HK-2 (cell line): ENCODE results near the gene CTTN.

ENCODE experiments used
- DNase-seq: peaks from one replicate; pipeline ENCODE4 v3.0.0-alpha.2; 2018; ENCODE audit not compliant: unreplicated experiment

The CTTN gene

GRCh38 chr11:70428701-70429427 is 30.5 kb downstream of the CTTN start:
- no peak for DNase-seq

DNA sequence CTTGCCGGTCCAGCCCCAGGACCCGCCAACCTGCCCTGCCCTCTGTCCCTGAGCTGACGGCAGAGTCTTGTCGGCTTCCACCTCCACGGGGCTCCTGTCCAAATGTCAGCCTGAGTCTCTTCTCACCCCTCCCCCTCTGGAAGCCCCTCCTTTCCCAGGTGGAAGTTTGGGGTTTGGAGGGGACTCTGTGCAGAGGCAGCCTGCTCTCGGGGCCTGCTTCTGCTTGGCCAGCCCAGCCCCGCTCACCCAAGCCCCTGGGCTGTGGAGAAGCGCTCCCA is 31.0 kb downstream of the CTTN start:
- DNase-seq, result no peak

DNA sequence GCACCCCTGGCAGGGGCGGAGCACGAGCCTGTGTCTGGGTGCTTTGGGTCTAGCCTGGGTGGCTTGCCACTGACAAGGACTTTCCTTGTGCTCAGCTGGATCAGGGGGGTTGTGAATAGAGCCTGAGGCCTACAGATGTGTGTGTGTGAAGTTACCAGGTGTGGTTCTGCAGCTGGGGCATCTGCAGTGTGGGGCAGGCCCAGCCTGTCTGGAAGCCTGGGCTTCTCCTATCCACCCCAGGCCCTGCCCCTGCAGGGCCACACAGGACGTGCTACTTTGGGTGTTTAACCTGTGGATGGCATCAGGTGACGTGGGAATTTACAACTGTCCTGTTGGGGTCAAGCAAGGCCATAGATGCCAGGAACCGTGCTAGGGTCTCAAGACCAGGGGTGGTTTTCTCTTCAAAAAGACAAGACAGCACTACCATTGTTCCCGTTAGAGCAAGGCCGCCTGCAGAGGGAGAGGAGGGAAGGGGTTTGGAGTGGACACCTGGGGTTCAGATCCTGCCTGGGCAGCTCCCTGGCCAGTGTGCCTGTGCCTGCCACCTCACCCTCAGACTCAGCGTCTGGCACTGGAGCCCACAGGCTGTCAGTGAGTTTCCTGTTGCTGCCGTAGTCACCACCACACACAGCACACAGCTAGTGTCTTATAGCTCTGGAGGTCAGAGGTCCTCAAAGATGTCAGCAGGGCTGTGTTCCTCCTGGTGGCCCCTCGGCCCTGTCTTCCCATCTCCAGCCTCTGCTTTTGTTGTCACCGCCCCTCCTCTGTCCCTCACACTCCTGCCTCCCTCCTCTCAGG is 31.6 kb downstream of the CTTN start:
- no peak for DNase-seq

GRCh38 chr11:70430671-70431574 is 32.6 kb downstream of the CTTN start:
- DNase-seq, result no peak

DNA sequence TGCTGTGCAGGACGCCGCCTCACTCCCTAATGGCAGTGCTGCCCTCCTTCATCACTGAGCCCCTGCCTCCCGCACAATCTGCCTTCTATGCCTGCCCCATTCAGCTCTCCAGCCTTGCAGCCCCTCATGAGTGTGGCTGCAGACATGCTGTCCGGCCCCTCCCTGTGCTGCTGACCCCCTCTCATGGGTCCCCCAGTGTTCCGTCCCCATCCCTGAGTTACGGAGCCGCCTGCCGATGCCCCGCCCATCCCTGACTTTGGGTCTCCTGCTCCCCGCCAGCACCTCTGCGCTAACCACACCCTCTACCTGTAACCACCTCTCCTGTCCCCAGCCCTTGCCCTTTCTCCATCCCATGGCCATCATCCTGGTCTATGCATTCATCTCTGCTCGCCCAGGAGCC is 33.3 kb downstream of the CTTN start:
- DNase-seq, result no peak

DNA sequence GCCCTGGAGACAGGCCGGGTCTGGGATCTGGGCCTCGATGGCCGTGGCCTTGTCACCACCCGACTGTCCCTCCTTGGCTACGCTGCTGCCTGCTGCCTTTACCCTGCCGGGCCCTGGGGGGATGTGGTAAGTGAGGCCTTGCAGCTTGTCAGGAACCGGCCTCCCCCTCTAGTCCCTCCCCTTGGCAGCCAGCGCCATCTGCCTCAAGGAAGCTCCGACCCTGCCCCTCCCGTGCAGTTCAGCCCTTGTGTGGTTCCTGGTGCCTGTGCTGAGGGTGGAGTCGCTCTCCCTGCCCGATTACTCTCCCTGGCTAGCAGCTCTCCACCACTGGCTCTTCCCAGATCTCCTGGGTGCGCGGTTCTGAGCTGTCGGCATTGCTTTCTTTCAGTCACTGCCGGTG is 33.7 kb downstream of the CTTN start:
- no peak for DNase-seq

GRCh38 chr11:70432580-70432979 is 34.3 kb downstream of the CTTN start:
- no peak for DNase-seq

- DNase-seq, result no peak
Measured at GRCh38 chr11:70433038-70433437, 34.7 kb downstream of the CTTN start.

GRCh38 chr11:70433526-70433925 is 35.2 kb downstream of the CTTN start:
- no peak for DNase-seq

GRCh38 chr11:70433966-70434812 is 35.9 kb downstream of the CTTN start:
- no peak for DNase-seq

DNA sequence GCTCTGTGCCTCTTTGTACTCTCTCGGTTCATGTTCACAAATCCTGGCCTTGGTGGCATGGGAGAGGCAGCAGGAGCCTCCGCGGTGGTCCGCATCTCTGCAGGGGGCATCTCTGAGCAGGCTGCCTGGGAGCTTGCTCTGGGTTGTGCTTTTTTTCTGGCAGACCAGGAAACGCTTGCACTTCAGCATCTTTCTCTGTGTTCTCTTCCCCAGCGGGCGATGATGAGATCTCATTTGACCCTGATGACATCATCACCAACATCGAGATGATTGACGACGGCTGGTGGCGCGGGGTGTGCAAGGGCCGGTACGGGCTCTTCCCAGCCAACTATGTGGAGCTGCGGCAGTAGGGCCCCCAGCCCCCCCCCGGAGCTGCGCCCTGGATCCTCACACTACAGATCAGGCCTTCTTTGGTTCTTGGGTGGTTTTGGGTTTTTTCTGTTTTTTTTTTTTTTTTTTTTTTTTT is 36.5 kb downstream of the CTTN start:
- no peak for DNase-seq

DNA sequence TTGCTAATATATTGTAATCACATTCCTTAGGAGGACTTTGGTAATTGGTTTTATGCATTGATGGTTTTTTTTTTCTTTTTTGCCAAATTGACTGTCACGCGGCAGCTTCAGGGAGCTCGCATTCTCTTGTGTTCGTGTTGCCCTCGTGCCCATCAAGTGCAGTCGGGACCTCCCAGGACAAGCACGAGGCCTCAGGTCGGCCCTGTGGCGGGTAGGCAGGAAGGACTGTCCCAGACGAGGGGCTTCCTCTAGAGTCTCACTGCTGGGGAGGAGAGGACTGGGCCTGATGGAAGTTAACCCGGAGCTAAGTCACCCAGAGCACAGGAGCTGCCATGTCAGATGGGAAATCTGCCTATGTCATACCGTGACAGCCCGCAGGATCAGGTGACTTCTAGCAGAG is 37.0 kb downstream of the CTTN start:
- no peak for DNase-seq

GRCh38 chr11:70435765-70436500 is 37.6 kb downstream of the CTTN start:
- no peak for DNase-seq

DNA sequence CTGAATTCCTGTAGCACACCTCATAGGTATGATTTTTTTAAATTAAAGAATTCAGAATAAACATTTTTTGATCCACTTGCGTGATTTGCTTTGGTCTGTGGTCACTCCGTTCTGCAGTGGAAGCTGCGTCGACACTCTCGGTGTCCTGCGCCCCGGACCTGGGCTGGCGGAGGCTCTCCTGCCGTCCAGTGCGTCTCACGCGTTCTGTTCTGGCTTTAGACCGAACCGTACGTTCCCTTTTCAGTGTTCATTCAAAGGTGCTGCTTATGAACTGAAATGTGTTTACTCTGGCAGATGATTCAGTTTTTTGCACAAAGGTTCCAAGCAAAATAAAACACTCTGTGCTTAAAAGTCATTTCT is 38.2 kb downstream of the CTTN start:
- no peak for DNase-seq

DNA sequence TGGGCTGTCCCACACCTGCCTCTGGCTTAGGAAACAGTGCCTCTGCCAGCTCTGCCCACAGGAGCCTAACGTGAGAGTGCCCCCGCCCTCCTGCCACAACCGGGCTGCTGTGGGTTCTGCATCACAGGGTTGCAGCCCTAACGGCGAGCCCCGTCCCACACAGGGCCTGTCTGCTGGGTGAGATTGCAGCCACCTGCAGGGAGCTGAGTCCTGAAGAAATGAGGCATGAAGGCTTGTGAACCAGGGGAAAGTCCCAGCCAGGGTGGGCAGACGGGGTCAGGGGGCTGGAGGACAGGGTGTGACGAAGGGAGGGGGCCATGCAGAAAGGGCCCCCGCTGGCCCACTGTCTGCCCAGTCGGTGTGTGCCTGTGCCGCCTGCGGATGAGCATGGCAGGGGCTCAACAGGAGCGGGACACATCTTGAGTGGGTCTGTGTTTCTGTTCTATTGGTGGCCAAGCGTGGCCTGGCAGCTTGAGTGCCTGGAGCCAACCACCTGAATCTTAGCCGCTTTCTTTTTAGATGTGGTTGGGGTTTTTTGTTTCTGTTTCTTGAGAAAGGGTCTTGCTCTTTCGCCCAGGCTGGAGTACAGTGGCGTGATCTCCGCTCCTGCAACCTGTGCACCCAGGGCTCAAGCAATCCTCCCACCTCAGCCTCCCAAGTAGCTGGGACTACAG is 38.9 kb downstream of the CTTN start:
- DNase-seq, result no peak

DNA sequence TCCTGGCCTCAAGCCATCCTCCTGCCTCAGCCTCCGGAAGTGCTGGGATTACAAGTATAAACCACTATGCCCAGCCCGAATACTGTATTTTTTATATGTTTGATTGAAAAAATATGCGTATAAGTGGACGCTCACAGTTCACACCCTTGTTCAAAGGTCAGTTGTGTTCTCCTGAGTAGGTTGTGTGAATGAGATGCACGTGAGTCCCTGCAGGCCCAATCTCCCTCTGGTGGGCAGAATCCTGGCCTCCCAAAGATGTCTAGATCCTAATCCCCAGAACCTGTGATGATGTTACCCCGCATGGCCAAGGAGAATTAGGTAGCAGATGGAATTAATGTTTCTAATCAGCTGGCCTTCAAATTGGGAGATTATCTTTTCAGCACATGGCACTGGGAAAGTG is 41.9 kb downstream of the CTTN start:
- no peak for DNase-seq

DNA sequence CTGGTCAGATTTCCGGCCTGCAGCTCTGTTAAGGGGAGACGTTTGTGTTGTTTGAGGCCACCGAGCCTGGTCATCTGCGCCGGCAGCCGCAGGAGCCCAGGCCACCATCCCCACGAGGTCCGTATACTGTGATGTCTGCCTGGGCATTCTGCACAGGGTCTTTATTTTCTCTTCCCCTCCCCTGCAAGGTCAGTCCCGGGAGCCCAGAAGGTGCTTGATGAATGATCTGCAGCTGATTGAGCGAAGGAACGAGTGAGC is 45.4 kb downstream of the CTTN start:
- DNase-seq, result no peak

DNA sequence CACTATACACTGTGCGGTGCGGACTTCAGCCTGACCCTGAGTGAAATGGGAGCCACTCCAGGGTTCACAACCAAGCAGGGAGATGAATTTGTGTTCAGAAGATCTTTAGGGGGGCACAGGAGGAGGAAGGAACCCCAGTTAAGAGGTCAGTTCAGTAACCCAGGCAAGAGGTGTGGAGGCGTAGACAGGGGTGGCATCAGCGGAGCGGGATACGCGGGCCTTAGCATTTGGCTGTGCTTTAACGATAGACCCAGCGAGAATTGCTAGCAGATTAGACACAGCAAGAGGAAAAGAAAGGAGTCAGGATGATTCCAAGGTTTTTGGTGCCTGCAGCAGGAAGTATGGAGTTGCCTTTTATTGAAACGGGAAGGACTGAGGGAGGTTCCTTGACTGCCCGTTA is 46.8 kb downstream of the CTTN start:
- no peak for DNase-seq

GRCh38 chr11:70445605-70446004 is 47.3 kb downstream of the CTTN start:
- no peak for DNase-seq

DNA sequence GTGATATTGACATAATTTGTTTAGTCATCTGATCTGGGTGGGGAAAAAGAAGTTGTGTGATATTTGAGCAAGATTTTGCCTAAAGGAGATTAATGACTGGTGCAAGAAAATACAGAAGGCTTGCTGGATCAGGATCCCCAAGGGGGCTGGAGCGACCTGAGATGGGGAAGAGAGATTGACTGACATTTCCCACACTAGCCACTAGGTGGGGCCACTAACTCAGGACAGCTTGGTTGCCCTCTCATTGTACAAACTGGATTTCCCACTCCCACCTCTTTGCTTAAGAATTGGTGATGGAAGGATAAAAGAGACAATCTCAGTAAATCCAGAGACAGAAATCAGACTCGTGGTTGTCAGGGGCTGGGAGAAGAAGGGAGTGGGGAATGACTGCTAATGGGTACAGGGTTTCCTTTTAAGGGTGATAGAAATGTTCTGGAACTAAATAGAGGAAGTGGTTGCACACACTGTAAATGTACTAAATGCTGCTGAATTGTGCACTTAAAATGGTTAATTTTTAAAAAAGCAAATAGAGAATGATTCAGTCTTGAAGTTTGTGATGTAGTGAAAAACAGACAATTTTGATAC is 50.7 kb downstream of the CTTN start:
- no peak for DNase-seq
